Dendritic cell treated with granulocyte-macrophage colony-stimulating factor and Interleukin-4, amounts not matched to agents 40 ng/mL and 50 ng/mL, for 4 days (primary cell): ENCODE measurements around the gene ATP2B3.

Experiments used
- H3K27ac Mint-ChIP-seq: one replicate; pipeline ENCODE4 v1.8.0; 2022; ENCODE audit warnings: mild to moderate bottlenecking, mixed read lengths
- H3K27me3 Mint-ChIP-seq: one replicate; pipeline ENCODE4 v1.8.0; 2022; ENCODE audit warnings: mild to moderate bottlenecking, mixed read lengths
- H3K36me3 Mint-ChIP-seq: one replicate; pipeline ENCODE4 v1.8.0; 2022; ENCODE audit warnings: low read depth, mixed read lengths
- H3K4me1 Mint-ChIP-seq: one replicate; pipeline ENCODE4 v1.8.0; 2022; ENCODE audit warnings: low read depth, mixed read lengths
- H3K4me3 Mint-ChIP-seq: one replicate; pipeline ENCODE4 v1.8.0; 2022; ENCODE audit warnings: mild to moderate bottlenecking, moderate library complexity, mixed read lengths
- H3K9me3 Mint-ChIP-seq: one replicate; pipeline ENCODE4 v1.8.0; 2022; ENCODE audit warnings: mixed read lengths
- intact Hi-C: fragments of 100-400 bp; cut with micrococcal nuclease; formaldehyde crosslinking; loops from one replicate; pipeline ENCODE4 v1.15.0; 2022

ATP2B3 gene

DNA sequence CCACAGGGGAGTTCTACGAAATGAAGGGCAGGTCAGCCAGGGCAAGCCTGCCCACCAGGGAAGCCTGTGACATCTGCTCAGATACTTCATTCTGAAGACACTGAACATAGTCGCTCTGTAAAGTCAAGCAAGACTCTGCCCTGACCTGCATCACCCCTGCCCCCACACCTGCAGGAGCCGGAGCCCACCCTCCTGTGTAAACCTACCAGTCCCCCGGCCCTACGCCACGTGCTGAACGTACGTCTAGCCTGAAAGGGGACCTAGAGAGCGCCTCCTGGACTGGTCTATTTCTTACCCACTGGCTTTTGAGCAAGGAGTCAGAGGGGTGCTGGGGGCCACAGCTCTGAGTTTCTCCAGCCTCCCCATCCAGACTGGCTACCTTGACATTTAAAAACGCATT, 69.9 kb downstream of the ATP2B3 start:
- no peaks in the 10 kb centered on the region for H3K27me3 Mint-ChIP-seq
- H3K9me3 Mint-ChIP-seq = no peaks in the 10 kb centered on the region
- H3K27ac Mint-ChIP-seq = no peak overlapping the region
- intact Hi-C loops = no loop called here
- H3K36me3 Mint-ChIP-seq = peaks cover 73% of the 10 kb centered on the region
- peaks cover 21% of the 10 kb centered on the region for H3K4me1 Mint-ChIP-seq
- H3K4me3 Mint-ChIP-seq = no peak overlapping the region

- H3K27ac Mint-ChIP-seq = no peak overlapping the region
- no peaks in the 10 kb centered on the region for H3K27me3 Mint-ChIP-seq
- peaks cover 14% of the 10 kb centered on the region for H3K4me1 Mint-ChIP-seq
- no peak overlapping the region for H3K4me3 Mint-ChIP-seq
- peaks cover 82% of the 10 kb centered on the region for H3K36me3 Mint-ChIP-seq
- H3K9me3 Mint-ChIP-seq = no peaks in the 10 kb centered on the region
- intact Hi-C loops = no loop called here
These were observed 70.8 kb downstream of the ATP2B3 start for GRCh38 chrX:153588021-153588781.

DNA sequence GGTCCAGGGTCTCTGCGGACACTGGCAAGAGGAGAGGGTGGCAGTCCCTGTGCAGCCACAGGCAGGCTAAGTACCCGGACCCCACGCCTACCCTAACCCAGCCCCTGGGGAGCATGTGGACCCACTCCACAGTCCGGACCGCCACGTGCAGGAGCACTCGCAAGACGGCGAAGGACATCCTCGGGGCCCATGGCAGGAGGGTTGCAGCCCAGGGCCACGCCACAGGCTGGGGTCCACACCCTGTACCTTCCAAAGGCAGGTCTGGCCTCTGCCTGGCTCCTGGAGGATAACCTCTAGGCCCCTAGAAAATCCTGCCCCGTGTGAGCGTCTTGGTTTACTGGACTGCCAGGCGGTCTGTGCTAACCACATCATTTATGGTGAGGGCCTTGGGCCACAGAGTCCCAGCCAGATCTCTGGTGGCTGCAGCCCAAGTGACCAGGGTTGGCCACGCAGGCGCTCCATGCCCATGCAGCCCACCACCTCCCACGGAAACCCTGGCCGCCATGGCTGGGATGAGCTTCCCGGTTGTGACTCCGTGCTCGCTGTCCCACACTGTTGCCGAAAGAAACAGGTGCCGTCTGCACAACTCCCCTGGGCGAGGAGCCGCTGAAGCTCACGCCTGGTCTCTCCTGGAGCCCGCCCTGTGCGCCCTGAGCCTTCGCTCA, 71.5 kb downstream of the ATP2B3 start:
- Mint-ChIP-seq H3K4me1 (peaks cover 7% of the 10 kb centered on the region), H3K27me3 (no peaks in the 10 kb centered on the region), H3K4me3 (no peak overlapping the region), H3K36me3 (peaks cover 89% of the 10 kb centered on the region), H3K27ac (no peak overlapping the region), H3K9me3 (no peaks in the 10 kb centered on the region)
- intact Hi-C loops = no loop called here

DNA sequence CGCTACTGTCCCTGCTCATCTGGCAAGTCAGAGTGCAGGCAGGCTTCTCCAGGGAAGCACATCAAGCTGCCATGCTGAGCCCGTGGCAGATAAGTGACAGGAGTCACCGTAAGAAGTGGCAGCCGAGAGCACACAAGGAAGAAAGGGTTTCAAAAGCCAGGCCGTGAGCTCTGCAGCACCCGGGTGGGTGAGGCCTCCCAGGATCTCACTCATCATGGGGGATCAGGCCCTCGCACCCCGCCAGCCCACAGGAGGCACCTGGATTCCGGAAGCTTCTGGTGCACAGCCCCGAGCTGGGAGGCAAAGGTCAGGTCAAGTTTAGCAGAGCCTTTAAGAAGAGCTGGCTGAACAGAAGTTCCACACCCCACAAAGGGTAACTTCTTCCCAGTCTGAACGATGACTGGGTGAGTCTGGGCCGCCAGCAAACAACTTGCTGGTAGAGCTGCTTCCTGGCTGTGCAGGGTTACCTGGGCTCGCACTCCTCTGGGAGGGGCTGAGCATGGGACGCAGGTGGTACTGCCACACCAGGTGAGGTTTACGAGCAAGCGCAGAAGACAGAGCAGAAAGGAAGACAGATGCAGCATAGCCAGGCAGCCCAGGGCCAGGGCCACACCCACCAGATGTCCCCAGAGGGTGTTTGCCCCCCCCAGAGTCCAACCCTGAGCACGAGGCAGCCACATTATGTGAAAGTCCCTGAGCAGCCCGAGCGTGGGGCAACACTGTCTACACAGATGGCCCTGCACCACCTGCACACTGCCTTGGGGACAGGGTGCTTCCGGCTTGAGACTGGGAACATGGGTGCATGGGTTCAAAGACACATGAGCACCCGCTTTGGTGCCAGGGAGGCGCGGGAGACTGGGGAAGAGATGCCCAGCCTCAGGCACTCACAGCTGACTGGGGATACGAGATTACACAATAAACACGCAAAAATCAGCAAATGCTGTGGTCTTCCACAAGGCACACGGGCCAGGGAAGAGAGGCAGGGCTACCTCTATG, 73.8 kb downstream of the ATP2B3 start:
- H3K27ac Mint-ChIP-seq = no peak overlapping the region
- H3K27me3 Mint-ChIP-seq = no peaks in the 10 kb centered on the region
- intact Hi-C loops = no loop called here
- H3K36me3 Mint-ChIP-seq = peaks cover 98% of the 10 kb centered on the region
- no peaks in the 10 kb centered on the region for H3K9me3 Mint-ChIP-seq
- H3K4me3 Mint-ChIP-seq = no peak overlapping the region
- H3K4me1 Mint-ChIP-seq = peaks cover 5% of the 10 kb centered on the region

DNA sequence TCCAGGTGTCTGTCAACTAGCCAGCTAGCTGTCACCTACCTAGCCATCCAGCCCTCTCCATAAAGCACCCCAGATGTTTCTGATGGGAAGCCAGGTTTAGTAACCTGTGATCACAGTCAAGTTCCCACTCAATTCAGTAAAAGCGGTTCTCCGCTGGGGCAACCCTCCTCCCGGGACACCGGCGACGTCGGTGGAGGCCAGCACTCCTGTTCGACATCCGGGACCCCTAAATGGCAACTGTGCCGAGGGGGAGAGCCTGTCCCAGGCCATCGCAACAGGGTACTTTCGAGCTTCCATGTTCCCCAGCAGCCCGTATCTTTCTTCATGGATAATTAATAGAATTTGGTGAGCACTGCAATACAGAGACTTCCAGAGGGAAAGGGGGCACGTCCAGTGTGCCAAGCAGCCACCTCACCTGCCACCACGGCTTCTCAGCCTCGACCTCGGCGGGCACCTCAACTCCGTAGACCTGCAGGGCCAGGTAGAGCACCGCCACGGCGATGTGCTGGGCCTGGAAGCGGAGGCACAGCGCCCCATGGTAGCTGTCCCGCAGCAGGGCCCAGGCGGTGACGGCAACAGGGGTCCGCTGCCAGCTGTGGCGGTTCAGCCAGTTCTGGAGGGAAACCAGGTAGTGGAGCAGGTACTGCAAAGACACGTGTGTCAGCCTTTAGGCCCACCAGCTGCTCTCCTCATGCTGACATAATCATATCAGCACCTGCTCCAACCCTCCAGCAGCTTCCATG, 74.8 kb downstream of the ATP2B3 start:
- Mint-ChIP-seq H3K27ac (no peak overlapping the region), H3K4me3 (no peak overlapping the region), H3K9me3 (no peaks in the 10 kb centered on the region), H3K4me1 (peaks cover 9% of the 10 kb centered on the region), H3K27me3 (no peaks in the 10 kb centered on the region), H3K36me3 (peaks cover 88% of the 10 kb centered on the region)
- intact Hi-C loops = no loop called here

GRCh38 chrX:153592966-153593688, 75.7 kb downstream of the ATP2B3 start:
- H3K4me1 Mint-ChIP-seq = peaks cover 18% of the 10 kb centered on the region
- peaks cover 79% of the 10 kb centered on the region for H3K36me3 Mint-ChIP-seq
- no peaks in the 10 kb centered on the region for H3K9me3 Mint-ChIP-seq
- H3K27ac Mint-ChIP-seq = no peak overlapping the region
- no peak overlapping the region for H3K4me3 Mint-ChIP-seq
- intact Hi-C loops = no loop called here
- H3K27me3 Mint-ChIP-seq = no peaks in the 10 kb centered on the region

- Mint-ChIP-seq H3K4me1 (peaks cover 19% of the 10 kb centered on the region), H3K27me3 (no peaks in the 10 kb centered on the region), H3K36me3 (peaks cover 71% of the 10 kb centered on the region), H3K9me3 (no peaks in the 10 kb centered on the region), H3K27ac (no peak overlapping the region), H3K4me3 (no peak overlapping the region)
- intact Hi-C loops = no loop called here
These were observed 76.5 kb downstream of the ATP2B3 start for GRCh38 chrX:153593811-153594500.

- Mint-ChIP-seq H3K4me3 (no peak overlapping the region), H3K9me3 (no peaks in the 10 kb centered on the region), H3K27ac (no peak overlapping the region), H3K4me1 (peaks cover 24% of the 10 kb centered on the region), H3K36me3 (peaks cover 59% of the 10 kb centered on the region), H3K27me3 (no peaks in the 10 kb centered on the region)
- intact Hi-C loops = no loop called here
These were observed 77.9 kb downstream of the ATP2B3 start for GRCh38 chrX:153595387-153595786.

DNA sequence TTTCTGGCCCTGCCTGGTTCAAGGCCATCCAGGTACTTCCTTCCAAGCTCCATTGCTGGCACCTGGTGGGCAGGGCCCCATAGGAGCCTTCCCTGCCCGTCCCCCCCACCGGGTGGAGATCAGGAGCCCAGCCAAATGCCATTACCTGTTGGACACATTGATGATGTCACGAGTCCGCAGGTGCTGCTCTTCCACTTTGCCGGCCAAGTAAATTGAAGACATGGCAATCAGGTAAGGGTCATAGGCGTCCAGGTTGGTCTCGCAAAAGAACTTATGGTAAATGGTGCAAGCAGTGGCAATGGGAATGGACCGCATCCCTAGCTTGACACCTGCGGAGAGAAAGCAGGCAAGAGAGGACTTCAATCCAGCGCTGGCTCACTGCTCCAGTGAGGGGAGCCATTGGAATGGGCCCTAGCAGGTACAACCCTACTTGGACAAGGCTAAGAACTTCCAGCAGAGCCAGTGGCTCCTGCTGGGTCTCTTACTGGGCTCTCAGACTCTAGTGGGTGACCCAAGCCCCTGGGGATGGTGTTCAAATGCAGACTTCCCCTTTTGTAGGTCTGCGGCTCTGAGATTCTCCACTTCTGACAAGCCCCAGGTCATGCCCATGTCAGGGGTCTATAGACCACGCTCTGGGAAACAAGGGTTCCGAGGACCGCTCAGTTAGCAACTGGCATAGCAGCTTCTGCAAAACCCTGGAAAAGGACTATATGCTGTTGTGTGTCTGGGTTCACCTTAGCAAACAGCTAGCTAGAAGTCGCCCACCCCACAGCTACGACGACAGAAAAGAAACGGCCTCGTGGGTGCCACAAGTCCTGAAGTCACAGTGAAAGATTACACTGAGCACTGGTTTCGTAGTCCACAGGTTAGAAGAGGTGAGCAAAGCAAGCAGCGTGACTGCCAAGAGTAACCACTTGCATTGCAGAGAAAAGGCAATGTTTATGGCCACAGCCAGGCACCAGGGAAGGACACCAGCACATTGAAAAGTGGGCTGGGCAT, 78.7 kb downstream of the ATP2B3 start:
- intact Hi-C loops = no loop called here
- Mint-ChIP-seq H3K4me3 (no peak overlapping the region), H3K36me3 (peaks cover 51% of the 10 kb centered on the region)

DNA sequence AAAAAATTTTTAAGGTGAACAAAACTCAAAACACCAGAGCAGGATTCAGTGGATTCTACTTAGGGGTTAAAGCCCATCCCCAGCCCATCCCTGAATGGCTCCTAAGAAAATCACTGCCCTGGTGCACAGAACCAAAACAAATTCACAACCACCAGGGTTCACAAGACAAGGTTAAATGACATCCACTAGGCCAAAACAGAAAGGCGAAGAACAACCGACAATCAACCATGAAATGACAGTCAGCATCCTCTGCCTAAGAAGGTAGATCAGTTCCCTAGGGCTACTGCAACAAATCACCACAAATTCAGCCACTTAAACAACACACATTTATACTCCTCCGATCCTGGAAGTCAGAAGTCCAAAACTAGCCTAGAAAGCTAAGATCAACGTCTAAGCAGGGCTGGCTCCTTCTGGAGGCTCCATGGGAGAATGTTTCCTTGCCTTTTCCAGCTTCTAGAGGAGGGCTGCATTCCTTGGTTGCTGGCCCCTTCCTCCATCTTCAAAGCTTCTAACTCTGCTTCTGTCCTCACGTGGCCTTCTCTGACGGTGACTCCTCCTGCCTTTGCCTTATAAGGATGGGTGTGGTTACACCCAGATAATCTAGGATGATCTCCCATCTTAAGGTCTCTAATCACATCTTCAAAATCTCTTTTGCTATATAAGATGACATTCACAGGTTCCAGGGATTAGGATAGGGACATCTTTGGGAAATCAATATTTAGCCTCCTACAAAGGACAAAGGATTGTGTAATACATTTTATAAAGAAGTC, 79.7 kb downstream of the ATP2B3 start:
- no peak overlapping the region for H3K4me3 Mint-ChIP-seq
- no peaks in the 10 kb centered on the region for H3K27me3 Mint-ChIP-seq
- peaks cover 41% of the 10 kb centered on the region for H3K4me1 Mint-ChIP-seq
- peaks cover 41% of the 10 kb centered on the region for H3K36me3 Mint-ChIP-seq
- no peak overlapping the region for H3K27ac Mint-ChIP-seq
- no peaks in the 10 kb centered on the region for H3K9me3 Mint-ChIP-seq
- intact Hi-C loops = no loop called here

More for the DNA sequence above, 78.7 kb downstream of the ATP2B3 start:
- Mint-ChIP-seq H3K4me1 (peaks cover 32% of the 10 kb centered on the region), H3K27ac (no peak overlapping the region), H3K9me3 (no peaks in the 10 kb centered on the region), H3K27me3 (no peaks in the 10 kb centered on the region)

- H3K9me3 Mint-ChIP-seq = no peaks in the 10 kb centered on the region
- intact Hi-C loops = no loop called here
- peak within 1 kb of the TSS; percentile 80 for H3K4me3 Mint-ChIP-seq
- H3K27me3 Mint-ChIP-seq = no peaks in the 10 kb centered on the region
- peaks cover 48% of the 10 kb centered on the region for H3K4me1 Mint-ChIP-seq
- H3K27ac Mint-ChIP-seq = peak within 1 kb of the TSS; percentile 72
- H3K36me3 Mint-ChIP-seq = peaks cover 26% of the 10 kb centered on the region
These were observed 81.2 kb downstream of the ATP2B3 start, which contains the start of gene CCNQ for GRCh38 chrX:153598541-153599191. Gene CCNQ, minus strand, starts transcription at chrX:153599139. Its CDS starts 66 bp downstream, at chrX:153599073.
